GM18507 (cell line): ENCODE data around the gene ULK3.

Source experiments
- DNase-seq: peaks from one replicate; pipeline ENCODE4 v3.0.0; 2011; ENCODE audit warnings: low read depth; ENCODE audit not compliant: insufficient read length; ENCODE audit errors: extremely low spot score
- FAIRE-seq: peaks from 2 replicates; lab custom pipeline; 2011; peaks lifted over from hg19 to GRCh38; lab: Jason Lieb, UNC

Gene ULK3

DNA sequence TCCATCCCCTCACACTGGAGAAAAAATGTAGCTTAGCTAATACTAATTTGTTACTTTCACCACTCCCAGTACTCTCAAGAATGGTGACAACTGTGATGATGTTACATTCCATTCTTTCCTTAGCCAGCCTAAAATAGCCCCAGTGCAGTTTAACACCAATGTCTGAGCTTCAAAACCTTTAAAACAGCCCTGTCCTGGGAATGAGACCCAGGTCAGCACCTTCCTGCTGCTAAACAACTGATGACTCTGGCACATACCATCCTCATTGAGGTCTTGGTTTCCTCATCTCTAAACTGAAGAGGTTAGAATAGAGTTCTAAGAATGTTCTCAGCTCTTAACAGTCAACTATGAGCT is 26.4 kb upstream of the ULK3 start:
- DNase-seq (no peak), FAIRE-seq (no peak)

DNA sequence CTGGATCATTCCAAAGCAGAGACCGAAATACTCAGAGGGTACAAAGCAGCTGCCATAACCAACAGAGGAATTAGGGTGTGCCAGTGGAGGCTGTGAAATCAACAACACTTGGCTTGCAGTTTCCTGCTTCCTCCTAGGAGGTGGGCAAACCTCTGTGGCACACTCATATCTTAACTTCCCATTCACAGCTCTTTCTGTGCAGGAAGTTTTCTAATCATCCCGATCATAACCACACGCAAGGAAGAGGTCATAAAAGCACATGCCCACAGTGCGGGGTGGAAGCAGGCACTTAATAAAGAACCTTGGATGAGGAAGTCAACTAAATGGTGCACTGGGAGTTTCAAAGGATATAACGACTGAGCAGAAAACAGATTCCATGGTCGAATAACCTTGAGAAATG is 25.1 kb upstream of the ULK3 start:
- DNase-seq = no peak

DNA sequence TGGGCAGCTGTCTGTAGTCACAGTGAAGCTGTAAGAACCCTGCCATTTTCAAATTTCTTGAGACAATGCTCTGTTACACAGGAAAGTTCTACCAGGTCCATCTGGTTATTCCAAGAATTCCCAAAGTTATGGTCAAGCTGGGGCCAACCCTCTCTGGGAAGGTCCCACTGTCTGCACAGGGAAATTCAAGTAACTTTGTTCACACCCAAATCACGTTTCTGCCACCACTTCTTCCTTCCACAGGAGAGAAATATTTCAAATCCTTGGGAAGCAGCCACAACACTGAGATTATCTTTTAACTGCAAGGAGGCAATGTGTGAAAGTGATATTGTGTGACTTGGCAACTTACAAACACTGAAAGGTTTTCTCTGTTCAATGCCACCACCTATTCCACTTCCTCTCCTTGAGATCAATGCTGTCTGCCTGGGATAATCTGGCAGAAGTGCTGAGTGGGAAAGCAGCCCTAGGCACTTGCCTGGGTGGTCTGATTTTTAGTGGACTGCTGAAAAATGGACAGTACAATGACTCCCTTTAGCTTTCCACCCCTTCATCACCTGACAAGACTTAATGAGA is 24.6 kb upstream of the ULK3 start:
- DNase-seq (no peak), FAIRE-seq (no peak)

More for the DNA sequence above, 25.1 kb upstream of the ULK3 start:
- no peak for FAIRE-seq

DNA sequence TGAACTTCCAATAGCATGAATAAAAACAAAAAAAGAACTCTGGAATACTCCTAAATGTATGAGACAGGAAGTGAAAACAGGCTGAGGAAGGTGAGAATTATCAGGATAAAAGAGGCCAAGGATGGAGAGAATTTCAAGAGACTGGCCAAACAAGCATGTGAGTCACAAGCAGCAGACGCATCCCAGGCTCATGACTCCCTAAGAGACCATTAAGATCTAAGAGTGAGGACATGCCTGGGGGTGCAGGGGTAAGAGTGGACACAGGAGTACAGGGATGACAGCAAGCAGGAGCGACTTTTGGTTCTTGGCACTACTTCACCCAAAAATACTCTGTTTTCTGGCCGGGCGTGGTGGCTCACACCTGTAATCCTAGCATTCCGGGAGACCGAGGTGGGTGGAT is 23.1 kb upstream of the ULK3 start:
- DNase-seq (no peak), FAIRE-seq (no peak)

DNA sequence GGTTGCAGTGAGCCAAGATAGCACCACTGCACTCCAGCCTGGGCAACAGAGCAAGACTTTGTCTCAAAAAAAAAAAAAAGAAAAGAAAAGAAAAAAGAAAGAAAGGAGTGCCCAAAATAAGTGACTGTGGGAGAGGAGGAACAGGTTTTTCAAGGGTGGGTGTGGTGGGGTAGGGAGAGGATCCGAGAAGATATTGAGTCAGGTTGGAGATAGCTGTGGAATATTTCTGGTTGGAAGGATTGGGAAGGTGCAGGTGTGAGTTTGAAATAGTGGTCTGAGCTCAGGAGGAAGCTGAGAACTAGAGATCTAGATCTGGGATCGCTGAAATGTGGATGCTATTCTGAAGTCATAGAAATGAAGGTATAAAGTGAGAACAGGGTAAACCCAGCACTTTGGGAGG is 22.4 kb upstream of the ULK3 start:
- DNase-seq = no peak
- no peak for FAIRE-seq

GRCh38 chr15:74864296-74864695 is 21.3 kb upstream of the ULK3 start:
- no peak for FAIRE-seq

DNA sequence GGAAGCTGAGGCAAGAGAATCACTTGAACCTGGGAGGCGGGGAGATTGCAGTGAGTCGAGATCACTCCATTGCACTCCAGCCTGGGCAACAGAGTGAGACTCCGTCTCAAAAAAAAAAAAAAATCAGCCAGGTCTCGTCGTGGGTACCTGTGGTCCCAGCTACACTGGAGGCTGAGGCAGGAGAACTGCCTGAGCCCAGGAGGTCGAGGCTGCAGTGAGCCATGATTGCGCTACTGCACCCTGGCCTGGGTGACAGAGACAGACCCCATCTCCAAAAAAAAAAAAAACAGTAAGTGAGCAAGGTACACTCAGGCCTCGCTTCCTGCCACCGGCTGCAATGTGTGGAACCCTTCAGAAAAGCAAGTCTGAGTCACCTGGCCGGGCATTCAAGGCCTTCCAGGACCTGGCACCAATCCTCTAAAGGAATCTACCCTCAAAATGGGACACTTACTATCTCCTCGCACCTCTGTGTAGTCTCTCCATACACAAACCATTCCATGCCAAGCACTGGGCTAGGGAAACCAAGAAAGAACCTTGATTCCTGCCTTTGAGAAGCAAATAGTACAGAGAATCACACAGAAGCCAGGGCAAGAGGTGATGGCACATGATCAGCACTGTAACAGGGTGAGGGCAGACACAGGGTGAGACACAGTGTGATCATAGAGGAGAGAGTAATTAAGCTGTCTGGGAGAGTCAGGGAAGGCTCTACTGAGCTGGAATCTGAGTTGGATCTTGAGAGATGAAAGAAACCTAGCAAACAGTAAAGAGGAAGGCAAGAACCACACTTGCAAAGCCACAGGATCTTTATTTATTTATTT is 20.5 kb upstream of the ULK3 start:
- DNase-seq = no peak
- FAIRE-seq = no peak

More at GRCh38 chr15:74864296-74864695, 21.3 kb upstream of the ULK3 start:
- no peak for DNase-seq

DNA sequence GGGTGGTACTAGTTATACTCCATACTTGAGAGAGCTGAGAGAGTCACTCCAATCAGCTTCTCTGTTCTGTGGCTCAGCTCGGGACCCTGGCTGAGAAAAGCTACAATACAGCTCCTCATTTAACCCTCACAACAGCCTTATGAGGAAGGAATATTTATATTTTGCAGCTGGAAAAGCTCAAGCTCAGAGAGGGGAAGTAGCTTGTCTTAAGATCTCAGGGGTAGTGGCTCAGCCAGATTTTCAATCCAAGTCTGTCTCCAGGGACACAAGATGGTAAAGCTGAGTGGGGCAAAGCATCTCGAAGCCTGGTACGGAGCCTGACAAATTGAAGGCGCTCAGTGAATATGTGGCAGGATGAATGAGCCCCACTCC is 15.4 kb upstream of the ULK3 start:
- DNase-seq (no peak), FAIRE-seq (no peak)

- DNase-seq (no peak), FAIRE-seq (no peak)
Observed at GRCh38 chr15:74857671-74858368, 14.9 kb upstream of the ULK3 start.

DNA sequence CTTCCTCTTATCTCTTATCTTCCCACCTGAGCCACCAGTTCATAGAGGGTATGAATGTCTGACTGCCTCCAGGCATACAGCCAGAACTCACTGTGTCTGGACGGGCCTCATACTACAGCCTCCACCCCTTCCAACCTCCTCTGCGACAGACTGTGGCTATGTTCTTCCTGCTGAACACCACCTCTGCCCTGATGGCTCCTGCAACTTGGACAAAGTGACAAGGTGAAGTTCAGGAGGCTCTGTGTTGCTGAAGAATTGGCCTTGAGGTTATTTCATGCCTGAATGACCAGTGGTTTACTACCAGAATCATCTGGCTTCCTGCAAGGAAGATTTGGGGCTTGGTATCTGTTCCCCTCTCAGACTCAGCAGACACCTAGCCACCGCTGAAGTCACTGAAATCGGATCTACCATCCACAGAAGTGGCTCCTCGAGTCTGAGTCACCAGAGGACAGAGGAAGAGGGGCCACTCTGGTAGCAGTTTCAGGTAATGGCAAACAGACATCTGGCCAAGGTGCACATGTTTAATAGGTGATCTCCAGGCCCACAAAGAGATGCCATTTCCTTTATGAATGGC is 14.2 kb upstream of the ULK3 start:
- FAIRE-seq (peak; percentile 97), DNase-seq (no peak)

DNA sequence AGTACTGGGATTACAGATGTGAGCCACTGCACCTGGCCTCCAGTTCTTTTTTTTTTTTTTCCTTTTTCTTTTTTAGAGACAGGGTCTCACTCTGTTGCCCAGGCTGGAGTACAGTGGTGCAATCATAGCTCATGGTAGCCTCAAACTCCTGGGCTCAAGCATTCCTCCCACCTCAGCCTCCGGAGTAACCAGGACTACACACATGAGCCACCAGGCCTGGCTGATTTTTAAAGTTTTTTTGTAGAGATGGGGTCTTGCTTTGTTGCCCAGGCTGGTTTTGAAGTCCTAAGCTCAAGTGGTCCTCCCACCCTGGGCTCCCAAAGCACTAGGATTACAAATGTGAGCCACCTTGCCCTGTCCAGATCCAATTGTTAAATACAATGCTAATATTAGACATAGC is 13.6 kb upstream of the ULK3 start:
- no peak for DNase-seq
- no peak for FAIRE-seq

GRCh38 chr15:74855857-74856256 is 12.9 kb upstream of the ULK3 start:
- no peak for DNase-seq
- no peak for FAIRE-seq

DNA sequence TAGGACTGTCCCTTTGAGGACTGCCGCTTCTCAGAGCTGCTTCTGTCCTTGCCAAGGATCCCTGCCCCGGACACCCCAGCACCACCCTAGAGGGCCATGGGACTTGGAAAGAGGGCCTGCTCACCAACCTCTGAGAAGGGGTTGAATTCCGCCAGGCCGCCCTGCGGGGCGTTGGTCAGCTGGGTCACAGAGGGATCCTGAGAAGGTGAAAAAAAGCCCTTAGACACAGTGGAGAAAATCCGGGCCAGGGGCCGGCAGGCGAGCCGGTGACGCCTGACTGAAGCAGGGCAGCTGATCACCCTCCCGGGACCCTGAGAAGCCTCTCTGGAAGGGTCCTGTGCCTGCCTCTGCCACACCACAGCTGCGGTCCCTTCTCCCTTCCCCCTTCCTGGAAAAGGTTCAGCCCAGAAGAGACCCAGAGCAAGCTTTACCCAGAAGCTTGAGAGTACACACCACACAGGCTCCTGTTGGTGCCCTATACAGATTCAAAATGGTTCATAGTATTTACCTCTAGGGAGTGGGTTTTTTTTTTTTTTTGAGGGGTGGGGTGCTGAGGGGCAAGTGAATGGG is 11.6 kb upstream of the ULK3 start:
- FAIRE-seq (no peak), DNase-seq (no peak)

- DNase-seq (no peak), FAIRE-seq (no peak)
Observed at GRCh38 chr15:74851960-74852359, 9.0 kb upstream of the ULK3 start.

- FAIRE-seq = no peak
Observed at GRCh38 chr15:74850393-74850792, 7.4 kb upstream of the ULK3 start.

GRCh38 chr15:74847432-74847831 is 4.5 kb upstream of the ULK3 start:
- FAIRE-seq (no peak), DNase-seq (no peak)

More at GRCh38 chr15:74850393-74850792, 7.4 kb upstream of the ULK3 start:
- DNase-seq = no peak

GRCh38 chr15:74845581-74845980 is 2.6 kb upstream of the ULK3 start:
- no peak for DNase-seq
- no peak for FAIRE-seq

DNA sequence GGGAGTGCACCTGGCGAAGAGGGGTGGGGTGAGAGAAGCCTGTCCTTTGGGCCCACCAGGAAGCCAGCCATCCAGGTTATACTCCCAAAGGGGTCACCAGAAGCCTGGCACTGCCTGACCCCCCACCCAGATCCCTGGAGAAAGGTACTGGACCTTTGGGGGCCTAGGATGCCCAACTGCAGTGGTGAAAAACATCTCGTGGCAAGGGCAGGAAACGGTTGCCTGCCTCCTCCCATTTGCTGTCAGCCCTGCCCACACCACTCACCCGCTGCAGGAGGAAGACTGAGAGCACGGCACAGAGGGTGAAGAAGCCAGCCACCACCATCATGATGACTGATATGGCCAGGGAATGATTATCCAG is 2.2 kb upstream of the ULK3 start:
- no peak for FAIRE-seq
- DNase-seq = no peak

DNA sequence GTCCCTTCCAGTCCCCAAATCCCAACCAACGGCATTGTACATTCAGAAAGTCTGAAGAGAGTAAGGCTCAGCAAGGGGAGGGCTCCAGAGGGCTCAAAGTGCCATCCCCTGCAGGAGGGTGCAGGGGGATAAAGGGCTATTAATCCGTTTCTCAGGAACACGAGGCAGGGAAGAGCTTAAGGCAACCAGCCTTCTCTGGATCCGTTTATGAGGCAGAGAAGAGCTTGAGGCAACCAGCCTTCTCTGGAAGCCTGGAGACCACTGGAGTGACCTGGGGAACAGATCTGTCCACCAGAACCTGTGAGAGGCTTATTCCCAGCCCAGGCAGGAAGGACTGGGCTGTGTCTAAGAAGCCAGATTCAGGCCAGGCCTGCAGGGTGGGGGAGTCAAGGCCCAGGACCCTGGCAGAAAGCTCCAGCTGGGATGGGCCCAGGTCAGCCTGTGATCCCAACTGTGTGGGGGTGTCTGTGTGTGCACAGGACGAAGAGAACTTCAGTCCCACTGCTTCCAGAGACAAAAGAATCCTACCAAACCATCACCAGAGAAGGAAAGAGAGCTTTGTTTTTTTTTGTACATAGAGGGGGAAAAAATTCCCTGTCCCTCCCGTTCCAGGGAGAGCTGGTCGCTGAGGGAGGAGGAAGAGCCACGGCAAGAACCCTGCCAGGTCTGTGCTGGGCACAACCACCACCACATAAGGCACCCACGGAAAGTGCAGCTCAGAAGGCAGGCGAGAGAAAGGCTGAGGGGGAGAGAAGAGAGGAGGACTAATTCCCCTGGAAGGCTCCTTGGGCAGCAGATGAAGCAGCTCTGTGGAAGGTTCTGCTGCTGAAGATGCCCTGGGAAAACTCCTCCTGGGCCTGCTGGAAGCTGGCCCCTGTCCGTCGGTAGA is 1.6 kb upstream of the ULK3 start:
- FAIRE-seq (no peak), DNase-seq (no peak)
